PC-3 (cell line): Measurements from ENCODE around the gene DYNC1I1.

ENCODE experiments used
- CTCF ChIP-seq: fragments of 300-600 bp; sonication (generic); conservative IDR thresholded peaks from 2 replicates; pipeline ENCODE4 v1.5.1; 2017; ENCODE audit warnings: antibody characterized with exemption, low read depth, mild to moderate bottlenecking, low read length
- EZH2 ChIP-seq: fragments of 300-600 bp; sonication (generic); IDR thresholded peaks from one replicate; pipeline ENCODE4 v1.6.1; 2017; ENCODE audit warnings: antibody characterized with exemption, mild to moderate bottlenecking, low read length; ENCODE audit not compliant: unreplicated experiment

- TF ChIP-seq CTCF, result no peak
- TF ChIP-seq EZH2, result no peak
Measured at GRCh38 chr7:95974108-95974507, 201.8 kb downstream of the DYNC1I1 start.
